ENCODE measurements around the gene DHX35. TPM values are rescaled to one million over a fixed set of nuclear protein-coding genes. Genes with fewer than 3 reads are reported as not detected.

The DHX35 gene
- total and polyA plus RNA-seq, 2 of the 8 experiments (the other 6 are each of a cell fraction or from before 2014, with no cell fraction given): 21.9 to 27.7 TPM

DNA sequence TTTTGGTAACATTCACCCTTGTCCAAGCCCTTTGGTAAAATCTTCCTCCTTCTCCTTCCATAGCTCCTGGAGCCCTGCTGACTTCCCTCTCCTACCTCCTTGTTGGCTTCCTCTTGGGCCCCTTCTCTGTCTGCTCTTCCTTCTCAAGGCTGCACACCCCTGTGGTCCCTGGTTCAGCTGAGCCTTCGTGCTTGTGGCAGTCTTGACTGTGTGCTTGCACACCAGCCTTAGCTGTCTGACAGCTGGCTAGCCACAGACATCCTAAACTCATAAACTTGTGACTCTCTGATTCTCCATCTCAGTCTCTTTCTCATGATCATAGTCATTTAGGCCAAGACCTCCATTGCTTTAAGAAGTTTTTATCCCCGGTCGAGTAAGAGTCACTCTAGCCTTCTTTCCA lies 37.1 kb downstream of the DHX35 start:
- peaks cover 2% of the 10 kb centered on the region; the same call in 1 of the 2 replicates for H3K79me1 ChIP-seq (ENCODE audit: low read depth, low read length)
- H4K20me1 ChIP-seq (replicated peaks in 1 of 2; ENCODE audit: control insufficient read depth in 1 of 2, insufficient read depth in 2 of 2, low read length in 2 of 2): peaks cover 3 to 9% of the 10 kb centered on the region in 2 experiments
- no peak overlapping the region for H3K18ac ChIP-seq (ENCODE audit: extremely low read depth, low read length)
- peaks cover 3 to 58% (median 38%) of the 10 kb centered on the region in 4 experiments for H3K36me3 ChIP-seq (ENCODE audit: control insufficient read depth in 2 of 4, insufficient read depth in 4 of 4, low read length in 3 of 4)
- H3K27me3 ChIP-seq (replicated peaks in 1 of 4; ENCODE audit: control insufficient read depth in 3 of 4, extremely low read depth in 1 of 4, insufficient read depth in 3 of 4, low read length in 3 of 4): no peaks in the 10 kb centered on the region
- no peak overlapping the region for H3K23ac ChIP-seq (ENCODE audit: insufficient read length)
- H2BK20ac ChIP-seq (ENCODE audit: low read length): no peak overlapping the region
- WGBS, 2 experiments (ENCODE audit: extremely low coverage in 1 of 2, insufficient coverage in 1 of 2, insufficient read length in 1 of 2, insufficient replicate concordance in 2 of 2, low coverage in 1 of 2, low lambda C conversion rate in 2 of 2, missing lambda C conversion rate in 1 of 2): 92% methylated on average over 3 of the region's 3 CpGs; no CpG with 5 or more reads in 1 of the 2 experiments
- no peak overlapping the region for H3K4ac ChIP-seq (replicated peaks; ENCODE audit: insufficient read length, low read depth, low read length)
- no peak overlapping the region for H2AK5ac ChIP-seq (ENCODE audit: low read depth, low read length)
- H4K5ac ChIP-seq (ENCODE audit: insufficient read length, low read depth, low read length): no peak overlapping the region
- DNase-seq (ENCODE audit: low read depth in 1 of 2, low spot score in 2 of 2): no peak
- no peak overlapping the region for H2BK15ac ChIP-seq (ENCODE audit: low read length)
- FAIRE-seq: no peak
- no peak overlapping the region for H3K14ac ChIP-seq (ENCODE audit: insufficient read length)
- ChIA-PET POLR2A (ENCODE audit: partially characterized antibody) (no interaction called here), CTCF (ENCODE audit: partially characterized antibody) (interaction anchor here (0.6 to 1.2 kb wide), 3 partner anchors 13 to 1796 kb away, joined by 3 to 6 read pairs (median 3); no protein-coding TSS in a partner anchor)
- no peak overlapping the region for H2BK12ac ChIP-seq (ENCODE audit: low read depth, low read length)
- no peak overlapping the region for H2BK120ac ChIP-seq (replicated peaks; ENCODE audit: low read depth, low read length)
- H4K8ac ChIP-seq (ENCODE audit: extremely low read depth, insufficient read depth, low read length): no peak overlapping the region
- no peak overlapping the region for H2AFZ ChIP-seq (ENCODE audit: low read length)
- H3K4me3 ChIP-seq (ENCODE audit: extremely low read depth in 1 of 4, insufficient read depth in 2 of 4, low read depth in 3 of 4, low read length in 4 of 4): no peak overlapping the region
- H3K4me2 ChIP-seq (ENCODE audit: insufficient read depth in 1 of 2, low read depth in 2 of 2, low read length in 2 of 2): no peak overlapping the region
- no peaks in the 10 kb centered on the region for H3K79me2 ChIP-seq (ENCODE audit: control insufficient read depth in 1 of 2, insufficient read depth in 2 of 2, low read length in 2 of 2)
- H2BK5ac ChIP-seq (ENCODE audit: low read depth, low read length): no peak overlapping the region
- H3K4me1 ChIP-seq (replicated peaks in 1 of 4; ENCODE audit: control insufficient read depth in 3 of 4, insufficient read depth in 4 of 4, low read length in 3 of 4): no peaks in the 10 kb centered on the region
- no peak overlapping the region for H3K27ac ChIP-seq (ENCODE audit: low read depth, low read length)
- H4K91ac ChIP-seq (replicated peaks; ENCODE audit: insufficient read length, low read length): no peak overlapping the region
- no peak overlapping the region for H3K56ac ChIP-seq (replicated peaks; ENCODE audit: insufficient read length, low read depth, low read length)
- 0 out of 2 replicates have a peak, but pooled peaks cover 4% of the 10 kb centered on the region for H3K23me2 ChIP-seq (ENCODE audit: low read depth, low read length)
- H3K9ac ChIP-seq (replicated peaks in 1 of 4; ENCODE audit: extremely low read depth in 1 of 4, low read depth in 3 of 4, low read length in 3 of 4): no peak overlapping the region
- no peaks in the 10 kb centered on the region for H3K9me3 ChIP-seq (ENCODE audit: insufficient read depth in 2 of 2, low read depth in 1 of 2, low read length in 1 of 2)
- TF ChIP-seq NRF1 (IDR thresholded peaks at IDR 0.05; ENCODE audit: low read depth, low read length): no peak
- TF ChIP-seq CEBPB (IDR thresholded peaks at IDR 0.05; ENCODE audit: low read depth, low read length): no peak
- TF ChIP-seq, protein P1, sequence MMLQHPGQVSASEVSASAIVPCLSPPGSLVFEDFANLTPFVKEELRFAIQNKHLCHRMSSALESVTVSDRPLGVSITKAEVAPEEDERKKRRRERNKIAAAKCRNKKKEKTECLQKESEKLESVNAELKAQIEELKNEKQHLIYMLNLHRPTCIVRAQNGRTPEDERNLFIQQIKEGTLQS (IDR thresholded peaks at IDR 0.05; ENCODE audit: insufficient read depth, low read depth, low read length): no peak
- no peak for TF ChIP-seq TCF12 (IDR thresholded peaks at IDR 0.05; ENCODE audit: low read depth, low read length)
- TF ChIP-seq, protein P2, sequence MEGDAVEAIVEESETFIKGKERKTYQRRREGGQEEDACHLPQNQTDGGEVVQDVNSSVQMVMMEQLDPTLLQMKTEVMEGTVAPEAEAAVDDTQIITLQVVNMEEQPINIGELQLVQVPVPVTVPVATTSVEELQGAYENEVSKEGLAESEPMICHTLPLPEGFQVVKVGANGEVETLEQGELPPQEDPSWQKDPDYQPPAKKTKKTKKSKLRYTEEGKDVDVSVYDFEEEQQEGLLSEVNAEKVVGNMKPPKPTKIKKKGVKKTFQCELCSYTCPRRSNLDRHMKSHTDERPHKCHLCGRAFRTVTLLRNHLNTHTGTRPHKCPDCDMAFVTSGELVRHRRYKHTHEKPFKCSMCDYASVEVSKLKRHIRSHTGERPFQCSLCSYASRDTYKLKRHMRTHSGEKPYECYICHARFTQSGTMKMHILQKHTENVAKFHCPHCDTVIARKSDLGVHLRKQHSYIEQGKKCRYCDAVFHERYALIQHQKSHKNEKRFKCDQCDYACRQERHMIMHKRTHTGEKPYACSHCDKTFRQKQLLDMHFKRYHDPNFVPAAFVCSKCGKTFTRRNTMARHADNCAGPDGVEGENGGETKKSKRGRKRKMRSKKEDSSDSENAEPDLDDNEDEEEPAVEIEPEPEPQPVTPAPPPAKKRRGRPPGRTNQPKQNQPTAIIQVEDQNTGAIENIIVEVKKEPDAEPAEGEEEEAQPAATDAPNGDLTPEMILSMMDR (IDR thresholded peaks at IDR 0.05; ENCODE audit: control extremely low read depth in 1 of 3, insufficient read depth in 1 of 3, low read depth in 1 of 3, low read length in 3 of 3): no peak
- no peak for TF ChIP-seq BCL11A (IDR thresholded peaks at IDR 0.05; ENCODE audit: low read depth in 2 of 2, low read length in 2 of 2)
- TF ChIP-seq CBX5 (IDR thresholded peaks at IDR 0.05; ENCODE audit: low read depth, low read length): no peak
- TF ChIP-seq, protein P3, sequence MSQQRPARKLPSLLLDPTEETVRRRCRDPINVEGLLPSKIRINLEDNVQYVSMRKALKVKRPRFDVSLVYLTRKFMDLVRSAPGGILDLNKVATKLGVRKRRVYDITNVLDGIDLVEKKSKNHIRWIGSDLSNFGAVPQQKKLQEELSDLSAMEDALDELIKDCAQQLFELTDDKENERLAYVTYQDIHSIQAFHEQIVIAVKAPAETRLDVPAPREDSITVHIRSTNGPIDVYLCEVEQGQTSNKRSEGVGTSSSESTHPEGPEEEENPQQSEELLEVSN (IDR thresholded peaks at IDR 0.05): no peak
- no peak for TF ChIP-seq KDM1A (IDR thresholded peaks at IDR 0.05; ENCODE audit: borderline replicate concordance, low read length)
- TF ChIP-seq, protein P4, sequence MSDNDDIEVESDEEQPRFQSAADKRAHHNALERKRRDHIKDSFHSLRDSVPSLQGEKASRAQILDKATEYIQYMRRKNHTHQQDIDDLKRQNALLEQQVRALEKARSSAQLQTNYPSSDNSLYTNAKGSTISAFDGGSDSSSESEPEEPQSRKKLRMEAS (IDR thresholded peaks at IDR 0.05): no peak
